Epithelial cell of prostate (primary cell): ENCODE data around the gene NTRK2.
"Not testable (repeated sequence)": the region's sequence is repeated elsewhere in the genome, so short reads cannot be mapped to it uniquely, and the experiment has no call there.

Source experiments
- DNase-seq: peaks from one replicate; pipeline ENCODE4 v3.0.0-alpha.2; 2011; ENCODE audit warnings: low read depth, low spot score
- H3K27ac ChIP-seq: fragments of 450-650 bp; 2 replicates; pipeline ENCODE4 v1.5.1; 2017; ENCODE audit warnings: mild to moderate bottlenecking

The NTRK2 gene

GRCh38 chr9:84867186-84867585 lies 197.7 kb downstream of the NTRK2 start:
- no peak for DNase-seq
- H3K27ac ChIP-seq: no peak overlapping the region

- no peak overlapping the region for H3K27ac ChIP-seq
- DNase-seq: no peak
Measured at GRCh38 chr9:84869091-84869490, 199.6 kb downstream of the NTRK2 start.

GRCh38 chr9:84871983-84872382 lies 202.5 kb downstream of the NTRK2 start:
- DNase-seq: no peak

GRCh38 chr9:84874022-84874421 lies 204.5 kb downstream of the NTRK2 start:
- no peak overlapping the region for H3K27ac ChIP-seq
- DNase-seq: no peak

More at GRCh38 chr9:84871983-84872382, 202.5 kb downstream of the NTRK2 start:
- peak overlapping the region; percentile 18 for H3K27ac ChIP-seq

- no peak overlapping the region for H3K27ac ChIP-seq
- DNase-seq: no peak
Measured at GRCh38 chr9:84874596-84874995, 205.1 kb downstream of the NTRK2 start.

GRCh38 chr9:84875193-84875592 lies 205.7 kb downstream of the NTRK2 start:
- DNase-seq: no peak
- no peak overlapping the region for H3K27ac ChIP-seq

GRCh38 chr9:84879631-84880030 lies 210.1 kb downstream of the NTRK2 start:
- no peak overlapping the region for H3K27ac ChIP-seq
- no peak for DNase-seq

GRCh38 chr9:84880835-84881234 lies 211.3 kb downstream of the NTRK2 start:
- H3K27ac ChIP-seq: no peak overlapping the region
- DNase-seq: no peak

GRCh38 chr9:84886866-84887265 lies 217.3 kb downstream of the NTRK2 start:
- H3K27ac ChIP-seq: no peak overlapping the region
- no peak for DNase-seq

- H3K27ac ChIP-seq: no peak overlapping the region
- DNase-seq: no peak
Measured at GRCh38 chr9:84891924-84892323, 222.4 kb downstream of the NTRK2 start.

GRCh38 chr9:84893419-84894128 lies 224.0 kb downstream of the NTRK2 start:
- H3K27ac ChIP-seq: no peak overlapping the region
- DNase-seq: no peak

GRCh38 chr9:84894859-84895258 lies 225.3 kb downstream of the NTRK2 start:
- no peak overlapping the region for H3K27ac ChIP-seq

GRCh38 chr9:84897362-84898094 lies 228.0 kb downstream of the NTRK2 start:
- no peak overlapping the region for H3K27ac ChIP-seq
- DNase-seq: no peak

More at GRCh38 chr9:84894859-84895258, 225.3 kb downstream of the NTRK2 start:
- DNase-seq: no peak

- DNase-seq: no peak
- H3K27ac ChIP-seq: no peak overlapping the region
Measured at GRCh38 chr9:84898188-84898587, 228.7 kb downstream of the NTRK2 start.

GRCh38 chr9:84898618-84899017 lies 229.1 kb downstream of the NTRK2 start:
- not testable (repeated sequence) for H3K27ac ChIP-seq, DNase-seq

- H3K27ac ChIP-seq: no peak overlapping the region
- DNase-seq: no peak
Measured at GRCh38 chr9:84899326-84899725, 229.8 kb downstream of the NTRK2 start.

GRCh38 chr9:84900421-84900820 lies 230.9 kb downstream of the NTRK2 start:
- no peak overlapping the region for H3K27ac ChIP-seq
- DNase-seq: no peak

GRCh38 chr9:84903963-84904362 lies 234.4 kb downstream of the NTRK2 start:
- DNase-seq: no peak
- no peak overlapping the region for H3K27ac ChIP-seq

GRCh38 chr9:84916769-84917168 lies 247.2 kb downstream of the NTRK2 start:
- no peak overlapping the region for H3K27ac ChIP-seq
- no peak for DNase-seq

GRCh38 chr9:84917366-84918070 lies 248.0 kb downstream of the NTRK2 start:
- no peak for DNase-seq
- H3K27ac ChIP-seq: no peak overlapping the region

- DNase-seq: no peak
- no peak overlapping the region for H3K27ac ChIP-seq
Measured at GRCh38 chr9:84919440-84919839, 249.9 kb downstream of the NTRK2 start.
